Tibial nerve (tissue), 4 donors: ENCODE data around the gene ASB10. TPM values are rescaled to one million over a fixed set of nuclear protein-coding genes. Genes with fewer than 3 reads are reported as not detected.

ENCODE experiments used
- DNase-seq, 2 donors: peaks; one replicate each; pipeline ENCODE4 v3.0.0-alpha.2; 2019; ENCODE audit warnings: low spot score in 2 of 2
- H3K27ac ChIP-seq, 4 donors: fragments of 200-600 bp; sonication (generic) in 3 of 4; one replicate each; pipeline ENCODE4 v1.5.1; 2017 to 2019; ENCODE audit warnings: mild to moderate bottlenecking in 1 of 4
- H3K27me3 ChIP-seq, 2 donors: fragments of 200-600 bp; sonication (generic) in 1 of 2; one replicate each; pipeline versions ENCODE4 v1.5.1 to v1.6.0; 2017 to 2019
- H3K36me3 ChIP-seq, 3 donors: fragments of 200-600 bp; sonication (generic); one replicate each; pipeline ENCODE4 v1.5.1; 2018 to 2019
- H3K4me1 ChIP-seq, 4 donors: fragments of 200-600 bp; sonication (generic) in 3 of 4; one replicate each; pipeline ENCODE4 v1.5.1; 2017 to 2019
- H3K4me3 ChIP-seq, 4 donors: fragments of 200-600 bp; sonication (generic) in 3 of 4; one replicate each; pipeline ENCODE4 v1.5.1; 2017 to 2019; ENCODE audit warnings: mild to moderate bottlenecking in 1 of 4, moderate library complexity in 1 of 4
- H3K9me3 ChIP-seq, 4 donors: fragments of 200-600 bp; sonication (generic) in 3 of 4; one replicate each; pipeline ENCODE4 v1.5.1; 2017 to 2019
- CTCF ChIP-seq, 5 experiments: fragments of 200-600 bp in 3 of 5; fragments of 450-650 bp in 2 of 5; sonication (generic) in 3 of 5; IDR thresholded peaks; one replicate each; pipeline ENCODE4 v1.5.1; 2016 to 2019; ENCODE audit warnings: antibody characterized with exemption in 5 of 5, mild to moderate bottlenecking in 3 of 5, moderate library complexity in 2 of 5
- EP300 ChIP-seq, 2 donors: sonication (generic); formaldehyde crosslinking; IDR thresholded peaks; one replicate each; pipeline ENCODE4 v1.6.1; 2017; ENCODE audit warnings: antibody characterized with exemption in 2 of 2, mild to moderate bottlenecking in 1 of 2
- POLR2A ChIP-seq, 2 donors: fragments of 450-650 bp; IDR thresholded peaks; one replicate each; pipeline ENCODE4 v1.6.1; 2017; ENCODE audit warnings: antibody characterized with exemption in 2 of 2, mild to moderate bottlenecking in 2 of 2, moderate library complexity in 2 of 2
- WGBS, 2 donors: methylation state at CpG; one replicate each; pipeline ENCODE4 v1.1.5; 2018; 5-methylcytosine and 5-hydroxymethylcytosine counted together
- total RNA-seq, 4 donors: library from RNA; depleted of rRNA; stranded (reverse); fragments of >200 nt; gene quantifications; one replicate each; pipeline ENCODE4 v1.1.0, GENCODE V29; 2016

Gene ASB10
- total RNA-seq, 4 donors from 2014 or later: not detected

GRCh38 chr7:151232917-151233701, 46.1 kb upstream of the ASB10 start:
- DNase-seq: no peak
- Histone ChIP-seq H3K27me3 (no peaks in the 10 kb centered on the region), H3K27ac (peak overlapping the region in 3 of 4 donors; percentile 84 to 86 (median 85)), H3K9me3 (no peaks in the 10 kb centered on the region), H3K36me3 (peaks cover 0 to 35% (median 10%) of the 10 kb centered on the region in 3 donors), H3K4me1 (peaks cover 0 to 38% (median 19%) of the 10 kb centered on the region in 4 donors), H3K4me3 (peak overlapping the region; percentile 57 to 99 (median 92))
- WGBS, 2 donors: 7% methylated on average over 20 to 36 of the region's 36 CpGs
- TF ChIP-seq POLR2A (IDR thresholded peaks at IDR 0.05) (no peak), CTCF (IDR thresholded peaks at IDR 0.05) (no peak), EP300 (IDR thresholded peaks at IDR 0.05) (no peak)

GRCh38 chr7:151232091-151232916, 45.3 kb upstream of the ASB10 start, which contains the start of gene CHPF2:
CHPF2 (plus strand) TSS chr7:151232483; CDS start chr7:151234012, 1,529 bp downstream.
- H3K27me3 ChIP-seq: no peaks in the 10 kb centered on the region
- H3K36me3 ChIP-seq: peaks cover 0 to 27% (median 6%) of the 10 kb centered on the region in 3 donors
- no peaks in the 10 kb centered on the region for H3K9me3 ChIP-seq
- peak within 1 kb of the TSS; percentile 57 to 99 (median 92) for H3K4me3 ChIP-seq
- TF ChIP-seq EP300 (IDR thresholded peaks at IDR 0.05) (peak in 1 of 2 donors; percentile 68), POLR2A (IDR thresholded peaks at IDR 0.05) (peak; percentile 55 to 63), CTCF (IDR thresholded peaks at IDR 0.05) (peak in 1 of 5 experiments; percentile 27)
- H3K4me1 ChIP-seq: peaks cover 0 to 43% (median 21%) of the 10 kb centered on the region in 4 donors
- H3K27ac ChIP-seq: peak within 1 kb of the TSS; percentile 19 to 86 (median 84)
- DNase-seq: peak; percentile 82 to 83
- WGBS, 2 donors: 1 to 2% methylated on average over 21 to 51 of the region's 79 CpGs

- no peak overlapping the region for H3K27ac ChIP-seq
- 70 to 78% methylated on average over 1 of the region's 1 CpG for WGBS, 2 donors
- H3K4me3 ChIP-seq: no peak overlapping the region
- no peaks in the 10 kb centered on the region for H3K27me3 ChIP-seq
- peaks cover 0 to 15% (median 6%) of the 10 kb centered on the region in 3 donors for H3K36me3 ChIP-seq
- TF ChIP-seq CTCF (IDR thresholded peaks at IDR 0.05) (no peak), EP300 (IDR thresholded peaks at IDR 0.05) (no peak), POLR2A (IDR thresholded peaks at IDR 0.05) (no peak)
- no peak for DNase-seq
- H3K9me3 ChIP-seq: no peaks in the 10 kb centered on the region
- peaks cover 0 to 48% (median 23%) of the 10 kb centered on the region in 4 donors for H3K4me1 ChIP-seq
Measured at GRCh38 chr7:151231080-151231479, 44.0 kb upstream of the ASB10 start.

DNA sequence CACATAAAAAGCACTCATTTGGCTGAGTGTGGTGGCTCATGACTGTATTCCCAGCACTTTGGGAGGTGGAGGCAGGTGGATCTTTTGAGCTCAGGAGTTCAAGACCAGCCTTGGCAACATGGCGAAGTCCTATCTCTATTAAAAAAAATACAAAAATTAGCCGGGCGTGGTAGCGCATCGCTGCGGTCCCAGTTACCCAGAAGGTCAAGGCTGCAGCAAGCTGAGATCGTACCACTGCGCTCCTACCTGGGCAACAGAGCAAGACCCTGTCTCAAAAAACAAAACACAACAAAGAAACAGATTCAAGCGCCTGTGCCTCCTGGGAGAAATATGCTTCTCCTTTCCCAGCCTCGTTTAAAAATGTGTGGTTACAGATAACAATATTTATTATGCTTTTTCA, 42.2 kb upstream of the ASB10 start:
- no peak overlapping the region for H3K4me3 ChIP-seq
- WGBS, 2 donors: 89 to 90% methylated on average over 10 of the region's 10 CpGs
- peaks cover 0 to 48% (median 32%) of the 10 kb centered on the region in 4 donors for H3K4me1 ChIP-seq
- H3K27me3 ChIP-seq: no peaks in the 10 kb centered on the region
- DNase-seq: no peak
- peaks cover 0 to 8% (median 2%) of the 10 kb centered on the region in 3 donors for H3K36me3 ChIP-seq
- no peaks in the 10 kb centered on the region for H3K9me3 ChIP-seq
- no peak overlapping the region for H3K27ac ChIP-seq
- TF ChIP-seq CTCF (IDR thresholded peaks at IDR 0.05): no peak
- no peak for TF ChIP-seq EP300 (IDR thresholded peaks at IDR 0.05)
- no peak for TF ChIP-seq POLR2A (IDR thresholded peaks at IDR 0.05)
